Gastrocnemius medialis (tissue), 4 donors: Measurements from ENCODE around the gene POLR3B. TPM values are rescaled to one million over a fixed set of nuclear protein-coding genes. Genes with fewer than 3 reads are reported as not detected.
"Not testable (repeated sequence)": the region's sequence is repeated elsewhere in the genome, so short reads cannot be mapped to it uniquely, and the experiment has no call there.

Experiments used
- ATAC-seq, 2 donors: fragments of 150-250 bp; one replicate each; pipeline ENCODE4 v1.9.1; 2016
- DNase-seq, 2 donors: peaks; one replicate each; pipeline ENCODE4 v3.0.0-alpha.2; 2019
- H3K27ac ChIP-seq, 4 donors: fragments of 200-600 bp; sonication (generic); 1 replicate in 1 of 4; 2 replicates in 3 of 4; pipeline ENCODE4 v1.5.1; 2016 to 2018; ENCODE audit warnings: mild to moderate bottlenecking in 2 of 4, moderate library complexity in 1 of 4
- H3K27me3 ChIP-seq, 3 donors: fragments of 200-600 bp; sonication (generic) in 2 of 3; 1 replicate in 1 of 3; 2 replicates in 2 of 3; pipeline versions ENCODE4 v1.5.1 to v1.6.0; 2016 to 2019; ENCODE audit warnings: mild to moderate bottlenecking in 1 of 3, moderate library complexity in 1 of 3
- H3K36me3 ChIP-seq, 2 donors: fragments of 200-600 bp; sonication (generic) in 1 of 2; one replicate each; pipeline ENCODE4 v1.5.1; 2017 to 2018
- H3K4me1 ChIP-seq, 2 donors: fragments of 200-600 bp; sonication (generic) in 1 of 2; one replicate each; pipeline ENCODE4 v1.5.1; 2016 to 2017; ENCODE audit warnings: mild to moderate bottlenecking in 2 of 2
- H3K4me3 ChIP-seq, 4 donors: fragments of 200-600 bp; sonication (generic) in 3 of 4; 1 replicate in 1 of 4; 2 replicates in 3 of 4; pipeline ENCODE4 v1.5.1; 2016 to 2019; ENCODE audit warnings: mild to moderate bottlenecking in 2 of 4
- H3K9me3 ChIP-seq, 3 donors: fragments of 200-600 bp; sonication (generic) in 2 of 3; 1 replicate in 1 of 3; 2 replicates in 2 of 3; pipeline ENCODE4 v1.5.1; 2016 to 2019
- CTCF ChIP-seq, 5 experiments: fragments of 450-650 bp in 3 of 5; fragments of 200-600 bp in 2 of 5; sonication (generic) in 2 of 5; IDR thresholded peaks in 4 of 5; conservative IDR thresholded peaks in 1 of 5; 1 replicate in 4 of 5; 2 replicates in 1 of 5; pipeline ENCODE4 v1.5.1; 2016 to 2019; ENCODE audit warnings: antibody characterized with exemption in 5 of 5, mild to moderate bottlenecking in 3 of 5, moderate library complexity in 3 of 5
- POLR2A ChIP-seq, 2 donors: fragments of 450-650 bp; IDR thresholded peaks; one replicate each; pipeline ENCODE4 v1.6.1; 2017; ENCODE audit warnings: antibody characterized with exemption in 2 of 2, mild to moderate bottlenecking in 2 of 2, moderate library complexity in 2 of 2
- in situ Hi-C, 4 donors: fragments of 200-750 bp; cut with MboI; loops; one replicate each; pipeline versions ENCODE4 v1.15.0 to v1.8.0; 2017; ENCODE audit warnings: low sequenced_read_pairs in 4 of 4
- intact Hi-C: fragments of 100-400 bp; cut with DNase I; formaldehyde crosslinking; loops from one replicate; pipeline ENCODE4 v1.15.1; 2023; ENCODE audit warnings: low total_unique reads
- total RNA-seq, 4 donors: library from RNA; depleted of rRNA; stranded (reverse); fragments of >200 nt; gene quantifications; one replicate each; pipeline versions ENCODE4 v1.1.0 to v1.2.3, GENCODE V29; 2016

Gene POLR3B
- total RNA-seq, 4 donors from 2014 or later, result 4.2 to 9.5 (median 6.4) TPM

GRCh38 chr12:106310687-106311086, 46.9 kb upstream of the POLR3B start:
- intact Hi-C loops, result no loop called here
- peak overlapping the region; percentile 91 to 97 (median 94) for H3K27ac ChIP-seq
- peaks cover 0 to 12% of the 10 kb centered on the region in 2 donors for H3K36me3 ChIP-seq
- DNase-seq, result peak in 1 of 2 donors; percentile 44
- H3K4me1 ChIP-seq, result peaks cover 72 to 76% of the 10 kb centered on the region in 2 donors
- TF ChIP-seq POLR2A (IDR thresholded peaks at IDR 0.05) (no peak), CTCF (IDR thresholded peaks at IDR 0.05 in 4 of 5, conservative IDR thresholded peaks at IDR 0.05 in 1 of 5) (no peak)
- no peaks in the 10 kb centered on the region for H3K9me3 ChIP-seq
- in situ Hi-C loops, result no loop called here
- no peak overlapping the region for H3K4me3 ChIP-seq
- no peaks in the 10 kb centered on the region for H3K27me3 ChIP-seq
- peak in 1 of 2 donors; percentile 14 for ATAC-seq

- no peak for ATAC-seq
- in situ Hi-C loops, result no loop called here
These were observed 46.4 kb upstream of the POLR3B start for GRCh38 chr12:106311139-106311538.

GRCh38 chr12:106313413-106313812, 44.1 kb upstream of the POLR3B start:
- H3K4me3 ChIP-seq, ATAC-seq, in situ Hi-C loops, H3K9me3 ChIP-seq, DNase-seq, H3K27me3 ChIP-seq, intact Hi-C loops: not testable (repeated sequence)
- Histone ChIP-seq H3K27ac (peak overlapping the region in 2 of 4 donors; percentile 23 to 44), H3K4me1 (peaks cover 72% of the 10 kb centered on the region in 2 donors), H3K36me3 (peaks cover 0 to 23% of the 10 kb centered on the region in 2 donors)

More at GRCh38 chr12:106311139-106311538, 46.4 kb upstream of the POLR3B start:
- no peaks in the 10 kb centered on the region for H3K9me3 ChIP-seq
- peak overlapping the region; percentile 91 to 97 (median 94) for H3K27ac ChIP-seq
- TF ChIP-seq CTCF (IDR thresholded peaks at IDR 0.05 in 4 of 5, conservative IDR thresholded peaks at IDR 0.05 in 1 of 5) (no peak), POLR2A (IDR thresholded peaks at IDR 0.05) (no peak)
- intact Hi-C loops, result no loop called here
- H3K4me1 ChIP-seq, result peaks cover 72 to 75% of the 10 kb centered on the region in 2 donors
- no peaks in the 10 kb centered on the region for H3K27me3 ChIP-seq
- no peak for DNase-seq
- peaks cover 0 to 16% of the 10 kb centered on the region in 2 donors for H3K36me3 ChIP-seq
- H3K4me3 ChIP-seq, result no peak overlapping the region

GRCh38 chr12:106315523-106315922, 42.0 kb upstream of the POLR3B start:
- ATAC-seq (no peak), DNase-seq (no peak)
- peaks cover 0 to 36% of the 10 kb centered on the region in 2 donors for H3K36me3 ChIP-seq
- in situ Hi-C loops (no loop called here), intact Hi-C loops (no loop called here)
- H3K27ac ChIP-seq, result peak overlapping the region; percentile 71 to 80 (median 78)
- no peaks in the 10 kb centered on the region for H3K9me3 ChIP-seq
- H3K4me3 ChIP-seq, result no peak overlapping the region
- peaks cover 65 to 67% of the 10 kb centered on the region in 2 donors for H3K4me1 ChIP-seq
- TF ChIP-seq CTCF (IDR thresholded peaks at IDR 0.05 in 4 of 5, conservative IDR thresholded peaks at IDR 0.05 in 1 of 5) (no peak), POLR2A (IDR thresholded peaks at IDR 0.05) (no peak)
- no peaks in the 10 kb centered on the region for H3K27me3 ChIP-seq

- TF ChIP-seq CTCF (IDR thresholded peaks at IDR 0.05 in 4 of 5, conservative IDR thresholded peaks at IDR 0.05 in 1 of 5) (no peak), POLR2A (IDR thresholded peaks at IDR 0.05) (no peak)
- H3K4me1 ChIP-seq, result peaks cover 65 to 69% of the 10 kb centered on the region in 2 donors
- ATAC-seq, result peak; percentile 94 to 97
- intact Hi-C loops, result no loop called here
- H3K27me3 ChIP-seq, result no peaks in the 10 kb centered on the region
- peak; percentile 65 to 73 for DNase-seq
- in situ Hi-C loops, result no loop called here
- peak overlapping the region; percentile 71 to 80 (median 78) for H3K27ac ChIP-seq
- H3K9me3 ChIP-seq, result no peaks in the 10 kb centered on the region
- peaks cover 0 to 51% of the 10 kb centered on the region in 2 donors for H3K36me3 ChIP-seq
- H3K4me3 ChIP-seq, result no peak overlapping the region
These were observed 40.0 kb upstream of the POLR3B start for GRCh38 chr12:106317406-106318082.
